ENCODE data around the gene CSPG4. TPM values are rescaled to one million over a fixed set of nuclear protein-coding genes. Genes with fewer than 3 reads are reported as not detected.

CSPG4 gene
- total RNA-seq, 1 donor from 2014 or later = 246 TPM

Other genes with a start within 250 kb of the CSPG4 start
- gene PTPN9, start 133.5 kb downstream of the CSPG4 start, total RNA-seq = 22.9 TPM
- 18.3 TPM for gene SNUPN, start 87.1 kb downstream of the CSPG4 start, total RNA-seq
- 74.9 TPM for gene IMP3, start 72.6 kb downstream of the CSPG4 start, total RNA-seq
- gene SNX33, start 64.9 kb downstream of the CSPG4 start, total RNA-seq = 14.5 TPM
- gene UBE2Q2, start 130.6 kb upstream of the CSPG4 start, total RNA-seq = 51.0 TPM
- gene FBXO22, start 191.0 kb upstream of the CSPG4 start, total RNA-seq = 19.0 TPM

Data from tongue (tissue), 1 donor.